ENCODE results near the gene OR8G5.

Gene OR8G5

GRCh38 chr11:124274000-124274399, 17.8 kb downstream of the OR8G5 start:
- in situ Hi-C loops (cut with HindIII; ENCODE audit: low sequenced_read_pairs), result no loop called here
- DNase-seq (ENCODE audit: low read depth, low spot score), result no peak
- no peak overlapping the region for H3K4me3 ChIP-seq (ENCODE audit: low read depth, low read length)
- no peak for TF ChIP-seq CTCF (IDR thresholded peaks at IDR 0.05; ENCODE audit: low read depth, low read length)

GRCh38 chr11:124276081-124276480, 19.9 kb downstream of the OR8G5 start:
- in situ Hi-C loops (cut with HindIII; ENCODE audit: low sequenced_read_pairs), result no loop called here
- TF ChIP-seq CTCF (IDR thresholded peaks at IDR 0.05; ENCODE audit: low read depth, low read length), result no peak
- peak; percentile 84 for DNase-seq (ENCODE audit: low read depth, low spot score)
- H3K4me3 ChIP-seq (ENCODE audit: low read depth, low read length), result no peak overlapping the region

DNA sequence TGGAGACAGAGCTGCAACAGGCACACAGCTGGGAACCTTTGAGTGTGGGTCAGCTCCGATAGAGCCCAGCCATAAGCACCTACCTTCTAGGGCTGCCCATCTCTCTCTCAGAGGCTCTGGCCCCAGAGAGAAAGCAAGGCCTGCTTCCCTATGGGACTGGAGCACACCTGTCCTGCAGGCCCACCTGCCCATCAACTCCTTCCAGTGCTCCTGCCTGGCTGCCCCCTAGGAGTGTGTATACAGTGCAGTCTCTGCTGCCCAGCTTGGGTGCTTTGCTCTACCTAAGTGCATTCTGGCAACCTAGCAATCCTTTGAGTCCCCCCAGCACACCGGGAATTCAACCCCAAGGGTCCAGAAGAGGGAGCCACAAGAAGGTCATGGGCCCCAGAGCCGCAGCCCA, 21.0 kb downstream of the OR8G5 start:
- in situ Hi-C loops (cut with HindIII; ENCODE audit: low sequenced_read_pairs), result no loop called here
- no peak for TF ChIP-seq CTCF (IDR thresholded peaks at IDR 0.05; ENCODE audit: low read depth, low read length)
- no peak for DNase-seq (ENCODE audit: low read depth, low spot score)
- no peak overlapping the region for H3K4me3 ChIP-seq (ENCODE audit: low read depth, low read length)

GRCh38 chr11:124277804-124278203, 21.6 kb downstream of the OR8G5 start:
- TF ChIP-seq CTCF (IDR thresholded peaks at IDR 0.05; ENCODE audit: low read depth, low read length), result peak; percentile 14
- no peak for DNase-seq (ENCODE audit: low read depth, low spot score)
- in situ Hi-C loops (cut with HindIII; ENCODE audit: low sequenced_read_pairs), result no loop called here
- no peak overlapping the region for H3K4me3 ChIP-seq (ENCODE audit: low read depth, low read length)

DNA sequence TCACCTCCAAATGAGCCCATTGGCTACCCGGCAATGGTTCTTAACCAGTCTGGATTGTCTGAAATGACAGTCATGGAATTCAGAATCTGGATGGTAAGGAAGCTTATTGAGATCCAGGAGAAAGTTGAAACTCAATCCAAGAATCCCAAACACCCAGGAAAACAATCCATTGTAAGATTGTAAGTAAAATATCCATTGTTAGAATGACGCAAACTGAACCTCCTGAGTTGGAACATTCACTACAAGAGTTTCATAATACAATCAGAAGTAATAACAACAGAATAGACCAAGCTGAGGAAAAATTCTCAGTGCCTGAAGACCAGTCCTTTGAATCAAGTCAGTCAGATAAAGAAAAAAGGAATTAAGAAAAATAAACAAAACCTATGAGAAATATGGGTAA, 22.1 kb downstream of the OR8G5 start:
- no peak for DNase-seq (ENCODE audit: low read depth, low spot score)
- TF ChIP-seq CTCF (IDR thresholded peaks at IDR 0.05; ENCODE audit: low read depth, low read length), result no peak
- no peak overlapping the region for H3K4me3 ChIP-seq (ENCODE audit: low read depth, low read length)
- in situ Hi-C loops (cut with HindIII; ENCODE audit: low sequenced_read_pairs), result no loop called here

DNA sequence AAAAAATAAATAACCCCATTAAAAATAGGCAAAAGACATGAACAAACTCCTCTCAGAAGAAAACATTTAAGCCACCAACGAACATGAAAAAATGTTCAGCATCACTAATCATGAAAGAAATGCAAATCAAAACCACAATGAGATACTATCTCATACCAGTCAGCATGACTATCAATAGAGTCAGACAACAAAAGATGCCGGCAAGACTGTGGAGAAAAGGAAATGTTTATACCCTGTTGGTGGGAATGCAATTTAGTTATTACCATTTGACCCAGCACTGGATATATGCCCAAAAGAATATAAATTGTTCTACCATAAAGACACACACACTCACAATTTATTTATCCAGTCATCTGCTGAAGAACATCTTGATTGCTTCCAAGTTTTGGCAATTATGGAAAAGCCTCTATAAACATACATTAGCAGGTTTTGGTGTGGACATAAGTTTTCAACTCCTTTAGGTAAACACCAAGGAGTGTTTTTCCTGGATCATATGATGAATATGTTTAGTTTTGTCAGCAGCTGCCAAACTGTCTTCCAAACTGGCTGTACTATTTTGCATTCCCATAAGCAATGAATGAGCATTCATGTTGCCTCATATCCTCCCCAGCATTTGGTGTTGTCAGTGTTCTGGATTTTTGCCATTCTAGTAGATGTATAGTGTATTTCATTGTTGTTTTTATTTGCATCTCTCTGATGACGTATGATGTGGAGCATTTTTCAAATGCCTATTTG, 29.6 kb downstream of the OR8G5 start:
- in situ Hi-C loops (cut with HindIII; ENCODE audit: low sequenced_read_pairs), result no loop called here
- no peak overlapping the region for H3K4me3 ChIP-seq (ENCODE audit: low read depth, low read length)
- TF ChIP-seq CTCF (IDR thresholded peaks at IDR 0.05; ENCODE audit: low read depth, low read length), result no peak
- peak; percentile 82 for DNase-seq (ENCODE audit: low read depth, low spot score)
